Fibroblast of lung (primary cell): ENCODE results near the gene VGLL4. TPM values are rescaled to one million over a fixed set of nuclear protein-coding genes. Genes with fewer than 3 reads are reported as not detected.

Experiments
- DNase-seq, 2 donors: peaks; one replicate each; pipeline versions ENCODE4 v3.0.0 to v3.0.0-alpha.2; 2010; ENCODE audit warnings: low read depth in 2 of 2
- H2AFZ ChIP-seq: 2 replicates; pipeline ENCODE4 v1.5.1; 2012; ENCODE audit warnings: low read length, control low read depth, inconsistent platforms
- H3K27ac ChIP-seq: 2 replicates; pipeline ENCODE4 v1.5.1; 2011; ENCODE audit warnings: low read length, control low read depth; ENCODE audit not compliant: insufficient read depth
- H3K27me3 ChIP-seq: 2 replicates; pipeline ENCODE4 v1.5.1; 2011; ENCODE audit warnings: mild to moderate bottlenecking, low read length; ENCODE audit not compliant: control insufficient read depth, insufficient read depth
- H3K36me3 ChIP-seq: 2 replicates; pipeline ENCODE4 v1.5.1; 2011; ENCODE audit warnings: low read length; ENCODE audit not compliant: control insufficient read depth, insufficient read depth
- H3K4me1 ChIP-seq: 2 replicates; pipeline ENCODE4 v1.5.1; 2011; ENCODE audit warnings: low read length; ENCODE audit not compliant: control insufficient read depth, insufficient read depth; ENCODE audit errors: extremely low read depth
- H3K4me2 ChIP-seq: 2 replicates; pipeline ENCODE4 v1.5.1; 2011; ENCODE audit warnings: low read length, control low read depth; ENCODE audit not compliant: insufficient read depth; ENCODE audit errors: extremely low read depth
- H3K4me3 ChIP-seq, 4 experiments: fragments of 200-600 bp in 1 of 4; sonication (generic) in 1 of 4; replicated peaks in 1 of 4; 2 replicates each; pipeline ENCODE4 v1.5.1; 2011 to 2016; ENCODE audit warnings: low read length in 4 of 4, low read depth in 3 of 4, mild to moderate bottlenecking in 3 of 4, control low read depth in 2 of 4, inconsistent platforms in 1 of 4, mixed read lengths in 1 of 4; ENCODE audit not compliant: insufficient read depth in 1 of 4; ENCODE audit errors: control extremely low read depth in 1 of 4
- H3K79me2 ChIP-seq: 2 replicates; pipeline ENCODE4 v1.5.1; 2012; ENCODE audit warnings: mild to moderate bottlenecking, low read length, inconsistent platforms; ENCODE audit not compliant: control insufficient read depth, insufficient read depth
- H3K9ac ChIP-seq: 2 replicates; pipeline ENCODE4 v1.5.1; 2011; ENCODE audit warnings: mild to moderate bottlenecking, low read length, control low read depth; ENCODE audit not compliant: insufficient read depth
- H3K9me3 ChIP-seq: 2 replicates; pipeline ENCODE4 v1.5.1; 2012; ENCODE audit warnings: low read depth, low read length; ENCODE audit not compliant: control insufficient read depth, insufficient read depth
- H4K20me1 ChIP-seq: 2 replicates; pipeline ENCODE4 v1.5.1; 2011; ENCODE audit warnings: low read length; ENCODE audit not compliant: control insufficient read depth, insufficient read depth; ENCODE audit errors: extremely low read depth
- CTCF ChIP-seq, 2 donors: IDR thresholded peaks in 1 of 2; conservative IDR thresholded peaks in 1 of 2; 1 replicate in 1 of 2; 2 replicates in 1 of 2; pipeline ENCODE4 v1.5.1; 2011 to 2012; ENCODE audit warnings: low read length in 2 of 2, control low read depth in 1 of 2, inconsistent platforms in 1 of 2, low read depth in 1 of 2, mild to moderate bottlenecking in 1 of 2
- EZH2 ChIP-seq: IDR thresholded peaks from 2 replicates; pipeline ENCODE4 v1.5.1; 2012; ENCODE audit warnings: low read length, control low read depth, mild to moderate bottlenecking; ENCODE audit errors: missing control alignments
- polyA plus RNA-seq, 2 donors: library from polyadenylated mRNA; depleted of rRNA in 1 of 2; stranded (reverse) in 1 of 2; unstranded in 1 of 2; fragments of >200 nt; gene quantifications; 2 replicates each; pipeline ENCODE4 v1.2.1, GENCODE V29; 2011 to 2012; ENCODE audit warnings: missing spikeins in 1 of 2
- total RNA-seq: library from RNA; depleted of rRNA; stranded (reverse); fragments of >200 nt; gene quantifications from 2 replicates; pipeline ENCODE4 v1.2.1, GENCODE V29; 2014

VGLL4 gene
- total and polyA plus RNA-seq, 2 donors (not counting 1 experiment from before 2014, with no cell fraction given): 18.4 to 34.7 TPM

GRCh38 chr3:11564577-11565001 is 79.1 kb downstream of the VGLL4 start:
- peaks cover 23% of the 10 kb centered on the region for H3K4me1 ChIP-seq
- H3K4me2 ChIP-seq: no peak overlapping the region
- H3K9ac ChIP-seq: no peak overlapping the region
- no peaks in the 10 kb centered on the region for H3K9me3 ChIP-seq
- H3K27me3 ChIP-seq: no peaks in the 10 kb centered on the region
- TF ChIP-seq CTCF (conservative IDR thresholded peaks at IDR 0.05 in 1 of 2, IDR thresholded peaks at IDR 0.05 in 1 of 2; ENCODE audit: low read depth in 1 of 2, low read length in 2 of 2): no peak
- no peak for TF ChIP-seq EZH2
- no peak for DNase-seq
- peaks cover 22% of the 10 kb centered on the region for H3K36me3 ChIP-seq
- H3K4me3 ChIP-seq: no peak overlapping the region
- peaks cover 54% of the 10 kb centered on the region for H3K79me2 ChIP-seq
- H4K20me1 ChIP-seq: no peaks in the 10 kb centered on the region
- no peak overlapping the region for H3K27ac ChIP-seq
- no peak overlapping the region for H2AFZ ChIP-seq

GRCh38 chr3:11563865-11564185 is 79.9 kb downstream of the VGLL4 start:
- H3K4me1 ChIP-seq: peaks cover 17% of the 10 kb centered on the region
- H3K36me3 ChIP-seq: peaks cover 25% of the 10 kb centered on the region
- H3K9me3 ChIP-seq: no peaks in the 10 kb centered on the region
- DNase-seq: no peak
- no peak for TF ChIP-seq CTCF (conservative IDR thresholded peaks at IDR 0.05 in 1 of 2, IDR thresholded peaks at IDR 0.05 in 1 of 2; ENCODE audit: low read depth in 1 of 2, low read length in 2 of 2)
- H3K79me2 ChIP-seq: peaks cover 52% of the 10 kb centered on the region
- H3K27ac ChIP-seq: no peak overlapping the region
- H3K4me3 ChIP-seq: no peak overlapping the region
- H2AFZ ChIP-seq: no peak overlapping the region
- H3K27me3 ChIP-seq: no peaks in the 10 kb centered on the region
- no peaks in the 10 kb centered on the region for H4K20me1 ChIP-seq
- no peak overlapping the region for H3K9ac ChIP-seq
- H3K4me2 ChIP-seq: no peak overlapping the region

GRCh38 chr3:11563159-11563864 is 80.4 kb downstream of the VGLL4 start:
- peaks cover 18% of the 10 kb centered on the region for H3K4me1 ChIP-seq
- H3K27ac ChIP-seq: no peak overlapping the region
- TF ChIP-seq CTCF (conservative IDR thresholded peaks at IDR 0.05 in 1 of 2, IDR thresholded peaks at IDR 0.05 in 1 of 2; ENCODE audit: low read depth in 1 of 2, low read length in 2 of 2) (no peak), EZH2 (no peak)
- no peaks in the 10 kb centered on the region for H4K20me1 ChIP-seq
- no peak overlapping the region for H3K4me3 ChIP-seq
- no peak for DNase-seq
- H3K9me3 ChIP-seq: no peaks in the 10 kb centered on the region
- peaks cover 30% of the 10 kb centered on the region for H3K36me3 ChIP-seq
- peaks cover 52% of the 10 kb centered on the region for H3K79me2 ChIP-seq
- no peak overlapping the region for H3K4me2 ChIP-seq
- H2AFZ ChIP-seq: no peak overlapping the region
- no peak overlapping the region for H3K9ac ChIP-seq
- no peaks in the 10 kb centered on the region for H3K27me3 ChIP-seq
